Right cardiac atrium (tissue), 5 donors: Measurements from ENCODE around the gene COASY. TPM values are rescaled to one million over a fixed set of nuclear protein-coding genes. Genes with fewer than 3 reads are reported as not detected.
A peak's percentile ranks its signal among the peaks of the same experiment; 100 is the strongest.
"Not testable (repeated sequence)": the region's sequence is repeated elsewhere in the genome, so short reads cannot be mapped to it uniquely, and the experiment has no call there.

Experiments
- ATAC-seq, 2 donors: fragments of 200-7000 bp; cut with Tn5 transposase; one replicate each; pipeline versions ENCODE4 v1.8.0 to v1.9.1; 2020; ENCODE audit warnings: moderate library complexity in 2 of 2, mild to moderate bottlenecking in 1 of 2
- DNase-seq, 3 donors: peaks; one replicate each; pipeline ENCODE4 v3.0.0-alpha.2; 2020
- H3K27ac ChIP-seq: one replicate; pipeline ENCODE4 v1.5.1; 2013; ENCODE audit warnings: mild to moderate bottlenecking, low read length, control low read depth, moderate library complexity
- H3K27me3 ChIP-seq: one replicate; pipeline ENCODE4 v1.6.1; 2013; ENCODE audit not compliant: control insufficient read depth, insufficient read depth
- H3K4me1 ChIP-seq: one replicate; pipeline ENCODE4 v1.6.1; 2013; ENCODE audit warnings: low read length; ENCODE audit not compliant: control insufficient read depth, insufficient read depth
- H3K4me3 ChIP-seq: one replicate; pipeline ENCODE4 v1.5.1; 2013; ENCODE audit warnings: low read length, control low read depth
- H3K9me3 ChIP-seq: one replicate; pipeline ENCODE4 v1.6.1; 2013; ENCODE audit warnings: low read length; ENCODE audit not compliant: control insufficient read depth
- WGBS: extraction: QIAGEN DNeasy Blood & Tissue Kit; methylation state at CpG from one replicate; pipeline ENCODE4 v1.1.7; 2013; 5-methylcytosine and 5-hydroxymethylcytosine counted together
- intact Hi-C, 4 donors: fragments of 100-400 bp; cut with DNase I; formaldehyde crosslinking; loops; one replicate each; pipeline versions ENCODE4 v1.11.0 to v1.14.0; 2022 to 2023
- polyA plus RNA-seq: library from polyadenylated mRNA; stranded (reverse); fragments of 200-250 nt; gene quantifications from one replicate; pipeline ENCODE4 v1.2.3, GENCODE V29; 2013
- total RNA-seq, 4 donors: library from RNA; stranded (reverse); fragmentation: NEBNext Ultra II Directional; extraction: Animal tissue kit (Norgen Biotek cat#: 25700); gene quantifications; one replicate each; pipeline ENCODE4 v1.2.1, GENCODE V29; 2021
- donor health status: healthy with polysubstance abuse.
- donor health status: DM: no; HTN: yes; CAD: no.
- donor health status: DM: no; HTN: no; CAD: no.
- donor health status: DM: no; HTN: yes; CAD: no; lungs with severe emphysema.
- donor health status: DM: yes; HTN: yes; CAD: no.

The COASY gene
- total and polyA plus RNA-seq, 5 donors, result 30.2 to 45.5 (median 39.7) TPM

DNA sequence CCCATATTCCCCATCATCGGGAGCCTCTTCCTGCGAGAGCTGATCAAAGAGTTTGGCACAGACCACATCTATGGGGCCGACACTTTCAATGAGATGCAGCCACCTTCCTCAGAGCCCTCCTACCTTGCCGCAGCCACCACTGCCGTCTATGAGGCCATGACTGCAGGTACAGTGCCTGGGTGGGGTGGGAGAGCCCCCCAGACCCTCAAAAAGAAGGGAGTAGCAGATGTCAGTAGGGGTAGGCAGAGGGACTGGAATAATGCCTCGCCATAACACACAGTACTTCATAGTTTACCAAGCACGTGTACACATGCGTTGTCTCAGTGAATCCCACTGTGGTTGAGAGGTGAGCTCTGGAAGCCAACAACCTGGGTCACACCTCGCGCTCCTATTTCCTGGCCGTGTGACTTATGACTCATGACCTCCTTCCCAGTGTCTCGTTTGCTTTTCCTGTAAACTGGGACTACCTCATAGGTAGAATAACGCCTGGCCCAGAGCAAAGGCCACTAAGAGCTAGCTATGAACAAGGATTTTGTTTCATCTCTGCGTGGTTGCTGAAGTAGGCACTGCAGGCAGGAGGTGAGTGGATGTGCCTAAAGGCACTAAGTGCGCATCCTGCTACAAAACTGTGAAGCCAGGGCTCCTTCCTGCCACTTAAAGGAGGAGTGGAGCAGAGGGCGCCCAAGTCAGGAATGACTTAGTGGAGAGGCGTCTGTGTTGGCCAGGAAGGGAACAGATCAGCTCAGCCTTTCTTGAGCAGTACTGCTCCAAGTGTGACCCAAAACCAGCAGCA is 20.7 kb upstream of the COASY start:
- no peaks in the 10 kb centered on the region for H3K27me3 ChIP-seq
- no peak for ATAC-seq
- H3K4me1 ChIP-seq, result no peaks in the 10 kb centered on the region
- WGBS, result 78% methylated on average over 17 of the region's 17 CpGs
- no peaks in the 10 kb centered on the region for H3K9me3 ChIP-seq
- no peak overlapping the region for H3K4me3 ChIP-seq
- intact Hi-C loops, result no loop called here
- peak in 2 of 3 donors; percentile 2 to 34 for DNase-seq
- no peak overlapping the region for H3K27ac ChIP-seq

GRCh38 chr17:42543190-42544079 is 18.5 kb upstream of the COASY start:
- whole genome bisulfite sequencing, result 92% methylated on average over 39 of the region's 39 CpGs
- no peaks in the 10 kb centered on the region for H3K4me1 ChIP-seq
- no peak for ATAC-seq
- H3K27ac ChIP-seq, result no peak overlapping the region
- no peaks in the 10 kb centered on the region for H3K9me3 ChIP-seq
- intact Hi-C loops, result no loop called here
- peak in 1 of 3 donors; percentile 55 for DNase-seq
- no peak overlapping the region for H3K4me3 ChIP-seq
- H3K27me3 ChIP-seq, result no peaks in the 10 kb centered on the region

DNA sequence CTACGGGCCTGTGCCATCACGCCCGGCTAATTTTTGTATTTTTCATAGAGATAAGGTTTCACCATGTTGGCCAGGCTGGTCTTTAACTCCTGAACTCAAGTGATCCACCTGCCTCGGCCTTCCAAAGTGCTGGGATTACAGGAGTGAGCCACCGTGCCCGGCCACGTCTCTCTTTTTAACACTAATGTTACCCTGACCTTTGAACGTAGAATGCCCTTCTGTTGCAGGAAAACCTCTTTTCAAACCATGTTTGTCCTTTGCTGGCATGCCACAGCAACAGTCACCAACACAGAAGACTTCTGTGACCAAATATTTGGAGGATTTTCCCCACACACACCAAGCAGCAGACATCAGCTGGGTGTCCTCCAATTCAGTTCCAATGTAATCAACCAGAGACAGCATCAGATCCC is 17.1 kb upstream of the COASY start:
- Histone ChIP-seq H3K27me3 (no peaks in the 10 kb centered on the region), H3K27ac (no peak overlapping the region), H3K9me3 (no peaks in the 10 kb centered on the region), H3K4me3 (no peak overlapping the region), H3K4me1 (no peaks in the 10 kb centered on the region)
- WGBS, result 78% methylated on average over 8 of the region's 8 CpGs
- intact Hi-C loops, result no loop called here
- peak in 1 of 3 donors; percentile 11 for DNase-seq
- no peak for ATAC-seq

DNA sequence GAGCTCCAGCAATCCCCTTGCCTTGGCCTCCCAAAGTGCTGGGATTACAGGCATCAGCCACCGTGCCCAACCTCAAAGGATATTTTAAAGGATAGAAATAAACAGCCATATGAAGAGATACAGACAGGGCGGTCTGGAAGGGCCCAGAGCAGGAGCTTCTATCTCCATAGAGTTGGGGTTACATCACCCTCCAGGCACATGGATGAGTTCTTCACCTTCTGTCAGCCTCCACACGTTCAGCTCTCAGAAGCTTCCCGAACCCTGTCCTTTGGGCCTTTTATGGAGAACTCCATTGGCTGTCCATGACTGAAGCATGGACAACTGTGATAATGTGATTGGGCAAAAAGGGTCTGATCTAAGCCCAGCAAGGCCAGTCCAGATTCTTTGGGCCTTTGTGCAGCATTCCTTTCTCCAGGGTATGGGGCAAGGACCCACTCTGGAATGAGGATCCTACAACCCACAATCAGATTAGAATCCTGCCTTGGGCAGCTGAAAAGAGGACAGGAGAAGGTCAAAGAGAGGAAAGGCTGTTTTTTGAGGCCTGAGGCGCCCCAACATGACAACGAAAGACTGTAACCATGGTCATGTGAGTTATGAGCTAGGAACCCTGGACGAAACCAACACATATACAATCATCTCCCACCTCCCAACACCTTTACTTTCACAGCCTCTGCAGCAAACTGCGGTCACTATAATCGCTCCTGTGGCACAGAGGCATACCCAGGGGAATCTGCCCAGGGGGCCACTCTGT is 16.0 kb upstream of the COASY start:
- H3K4me1 ChIP-seq, ATAC-seq, H3K27me3 ChIP-seq, H3K4me3 ChIP-seq, H3K27ac ChIP-seq, H3K9me3 ChIP-seq, intact Hi-C loops: not testable (repeated sequence)
- WGBS, result 90% methylated on average over 9 of the region's 9 CpGs
- peak in 1 of 3 donors; percentile 2 for DNase-seq

DNA sequence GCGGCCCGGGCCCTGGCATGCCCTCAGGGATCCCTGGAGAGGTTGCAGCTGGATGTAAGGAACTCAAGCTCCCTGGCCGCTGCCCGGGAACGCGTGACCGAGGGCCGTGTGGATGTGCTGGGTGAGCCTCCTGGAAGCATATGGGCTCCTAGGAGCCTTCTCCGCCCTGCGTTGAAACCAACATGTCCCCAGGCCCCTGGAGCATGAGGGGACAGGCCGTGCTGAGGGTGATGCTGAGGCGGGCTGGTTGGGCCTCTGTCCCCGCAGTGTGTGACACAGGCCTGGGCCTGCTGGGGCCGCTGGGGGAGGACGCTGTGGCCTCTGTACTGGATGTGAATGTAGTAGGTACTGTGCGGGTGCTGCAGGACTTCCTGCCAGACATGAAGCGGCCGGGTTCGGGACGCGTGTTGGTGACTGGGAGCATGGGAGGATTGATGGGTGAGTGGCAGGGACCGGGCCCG is 14.9 kb upstream of the COASY start:
- H3K4me1 ChIP-seq, result no peaks in the 10 kb centered on the region
- no peaks in the 10 kb centered on the region for H3K9me3 ChIP-seq
- DNase-seq (peak in 1 of 3 donors; percentile 62), ATAC-seq (peak; percentile 7 to 8)
- 80% methylated on average over 23 of the region's 23 CpGs for WGBS
- no peak overlapping the region for H3K27ac ChIP-seq
- no peak overlapping the region for H3K4me3 ChIP-seq
- intact Hi-C loops, result no loop called here
- H3K27me3 ChIP-seq, result no peaks in the 10 kb centered on the region

- no peak overlapping the region for H3K27ac ChIP-seq
- ATAC-seq, result peak; percentile 10 to 13
- no peaks in the 10 kb centered on the region for H3K9me3 ChIP-seq
- peak in 1 of 3 donors; percentile 65 for DNase-seq
- no peaks in the 10 kb centered on the region for H3K27me3 ChIP-seq
- no peaks in the 10 kb centered on the region for H3K4me1 ChIP-seq
- intact Hi-C loops, result no loop called here
- WGBS, result 75% methylated on average over 14 of the region's 14 CpGs
- H3K4me3 ChIP-seq, result no peak overlapping the region
Observed at GRCh38 chr17:42547698-42548069, 14.3 kb upstream of the COASY start.

DNA sequence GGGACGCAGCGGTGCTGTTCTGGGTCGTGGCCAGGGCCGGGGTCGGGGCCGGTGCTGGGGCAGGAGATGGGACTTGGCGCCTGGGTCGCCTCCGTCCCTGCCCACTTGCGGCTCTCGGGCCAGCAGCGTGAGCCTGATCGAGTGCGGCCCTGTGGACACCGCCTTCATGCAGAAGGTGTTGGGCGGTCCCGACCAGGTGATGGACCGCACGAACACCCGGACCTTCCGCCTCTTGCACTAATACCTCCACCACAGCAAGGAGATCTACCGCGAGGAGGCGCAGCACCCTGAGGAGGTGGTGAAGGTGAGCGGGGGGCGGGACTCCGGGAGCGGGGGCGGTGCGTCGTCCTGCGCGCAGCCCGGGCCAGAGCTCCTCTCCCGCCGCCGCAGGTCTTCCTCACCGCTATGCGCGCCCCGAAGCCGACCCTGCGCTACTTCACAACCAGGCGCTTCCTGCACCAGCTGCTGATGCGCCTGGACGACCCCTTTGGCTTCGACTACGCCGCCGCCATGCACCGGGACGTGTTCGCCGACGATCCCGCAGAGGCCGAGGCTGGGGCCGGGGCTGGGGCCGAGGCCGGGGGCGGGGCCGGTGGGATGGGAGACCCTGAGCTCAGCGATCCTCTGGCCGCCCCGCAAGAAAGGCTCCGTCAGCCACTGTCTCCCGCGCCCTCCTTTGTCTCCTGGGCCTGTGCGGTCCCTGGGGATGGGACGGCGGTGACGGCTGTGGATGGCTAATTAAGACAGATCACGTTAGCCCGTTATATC is 13.7 kb upstream of the COASY start:
- Histone ChIP-seq H3K9me3 (no peaks in the 10 kb centered on the region), H3K4me1 (no peaks in the 10 kb centered on the region), H3K27me3 (no peaks in the 10 kb centered on the region), H3K4me3 (peak overlapping the region; percentile 26), H3K27ac (no peak overlapping the region)
- intact Hi-C loops, result no loop called here
- WGBS, result 15% methylated on average over 74 of the region's 74 CpGs
- peak; percentile 52 to 85 (median 77) for DNase-seq
- peak; percentile 54 to 56 for ATAC-seq

GRCh38 chr17:42548993-42549755 is 12.8 kb upstream of the COASY start:
- H3K27me3 ChIP-seq, result no peaks in the 10 kb centered on the region
- intact Hi-C loops, result no loop called here
- DNase-seq, result peak in 1 of 3 donors; percentile 33
- ATAC-seq, result no peak
- 82% methylated on average over 14 of the region's 14 CpGs for WGBS
- H3K9me3 ChIP-seq, result no peaks in the 10 kb centered on the region
- no peak overlapping the region for H3K4me3 ChIP-seq
- H3K27ac ChIP-seq, result no peak overlapping the region
- no peaks in the 10 kb centered on the region for H3K4me1 ChIP-seq

- H3K9me3 ChIP-seq, DNase-seq, H3K27me3 ChIP-seq, H3K27ac ChIP-seq, ATAC-seq, H3K4me1 ChIP-seq, H3K4me3 ChIP-seq, intact Hi-C loops: not testable (repeated sequence)
- 86% methylated on average over 15 of the region's 15 CpGs for WGBS
Observed at GRCh38 chr17:42552736-42553135, 9.2 kb upstream of the COASY start, which contains the start of gene HSD17B1. HSD17B1 (plus strand) TSS chr17:42552923; CDS start chr17:42552934, 11 bp downstream.
